HG02623 (cell line): ENCODE data around the gene ST6GALNAC4.
"Not testable (repeated sequence)": the region's sequence is repeated elsewhere in the genome, so short reads cannot be mapped to it uniquely, and the experiment has no call there.

Source experiments
- ATAC-seq: cut with Tn5 transposase; IDR thresholded peaks from one replicate; pipeline ENCODE4 v1.9.1; 2021; ENCODE audit warnings: moderate library complexity; ENCODE audit not compliant: unreplicated experiment

Gene ST6GALNAC4

DNA sequence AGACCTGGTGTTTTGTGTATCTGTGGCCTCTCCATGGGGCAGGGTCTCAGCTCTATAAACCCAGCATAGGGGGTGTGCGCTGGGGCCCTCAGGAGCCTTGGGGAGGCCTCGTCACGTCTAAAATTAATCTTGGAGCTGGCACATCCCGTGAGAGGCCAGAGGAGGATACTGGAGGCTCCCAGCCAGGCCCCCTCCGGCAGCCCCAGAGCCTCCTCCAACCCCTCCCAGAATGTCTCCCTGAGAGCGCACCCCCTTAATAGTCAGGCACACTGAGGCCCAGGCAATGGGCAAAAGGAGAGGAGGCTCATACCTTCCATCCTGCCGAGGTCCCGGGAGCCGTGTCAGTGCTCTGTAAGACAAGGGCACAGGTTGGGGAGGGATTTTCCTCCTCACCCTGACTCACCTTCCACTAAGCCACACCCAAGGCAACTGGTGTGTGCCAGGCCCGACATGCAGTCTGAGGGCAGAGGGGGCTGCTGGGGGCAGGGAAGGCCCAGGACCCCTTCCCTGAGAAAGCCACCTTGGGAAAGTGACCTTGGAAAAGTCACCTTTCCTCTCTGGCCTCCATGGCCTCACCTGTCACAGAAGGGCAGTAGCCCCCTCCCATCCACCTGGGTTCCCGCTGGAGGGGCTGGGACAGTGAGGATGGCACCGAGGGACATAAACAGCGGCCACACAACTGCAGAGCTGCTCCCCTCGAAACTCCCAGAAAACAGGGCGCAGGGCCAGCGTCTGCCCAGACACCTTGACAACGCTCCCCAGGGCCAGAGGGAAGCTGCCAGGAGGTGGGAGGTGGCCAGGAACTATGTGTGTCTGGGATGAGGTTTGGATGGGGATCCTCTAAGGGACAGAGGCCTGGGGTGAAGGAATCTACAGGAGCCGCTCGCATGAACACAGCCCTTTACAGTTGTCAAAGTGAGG lies 42.3 kb downstream of the ST6GALNAC4 start:
- ATAC-seq = no peak

DNA sequence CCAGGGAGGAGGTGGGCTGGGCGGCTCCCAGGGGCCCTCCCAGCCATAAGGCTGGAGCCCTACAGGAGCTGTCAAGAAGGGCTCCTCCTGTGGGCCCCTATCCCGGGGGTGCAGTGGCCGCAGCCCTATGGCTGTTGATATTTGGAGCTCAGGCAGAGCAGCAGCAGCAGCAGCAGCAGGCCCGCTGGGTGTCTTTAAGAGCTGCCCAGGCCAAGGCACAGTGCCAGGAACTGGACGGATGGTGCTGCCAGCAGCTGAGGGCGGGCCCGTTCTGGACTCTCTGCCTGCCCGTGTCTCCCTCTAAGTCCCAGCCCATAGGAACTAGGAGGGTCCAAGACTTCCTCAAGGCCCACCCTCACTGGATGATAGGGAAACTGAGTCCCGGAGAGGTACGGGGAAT lies 43.0 kb downstream of the ST6GALNAC4 start:
- no peak for ATAC-seq

GRCh38 chr9:127873223-127873691 lies 43.6 kb downstream of the ST6GALNAC4 start:
- no peak for ATAC-seq

- ATAC-seq = no peak
These were observed 44.2 kb downstream of the ST6GALNAC4 start for GRCh38 chr9:127872369-127873222.

DNA sequence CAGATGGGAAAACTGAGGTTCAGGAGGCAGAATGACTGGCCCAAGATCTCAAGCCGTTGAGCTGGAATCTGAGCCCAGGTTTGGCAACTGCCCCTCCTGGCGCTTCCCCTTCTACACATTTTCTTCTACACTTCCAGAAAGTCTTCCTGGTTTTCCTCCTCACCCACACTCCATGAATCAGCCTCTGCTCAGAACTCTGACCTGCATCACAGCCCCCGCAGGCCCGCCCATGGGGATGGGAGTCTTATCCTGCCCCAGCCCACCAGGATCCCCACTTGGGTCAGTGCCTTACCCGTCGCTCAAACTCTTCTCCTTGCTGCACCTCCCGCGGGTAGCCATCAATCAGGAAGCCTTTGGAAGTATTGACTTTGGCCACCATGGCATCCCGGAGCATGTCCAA lies 45.3 kb downstream of the ST6GALNAC4 start:
- no peak for ATAC-seq

DNA sequence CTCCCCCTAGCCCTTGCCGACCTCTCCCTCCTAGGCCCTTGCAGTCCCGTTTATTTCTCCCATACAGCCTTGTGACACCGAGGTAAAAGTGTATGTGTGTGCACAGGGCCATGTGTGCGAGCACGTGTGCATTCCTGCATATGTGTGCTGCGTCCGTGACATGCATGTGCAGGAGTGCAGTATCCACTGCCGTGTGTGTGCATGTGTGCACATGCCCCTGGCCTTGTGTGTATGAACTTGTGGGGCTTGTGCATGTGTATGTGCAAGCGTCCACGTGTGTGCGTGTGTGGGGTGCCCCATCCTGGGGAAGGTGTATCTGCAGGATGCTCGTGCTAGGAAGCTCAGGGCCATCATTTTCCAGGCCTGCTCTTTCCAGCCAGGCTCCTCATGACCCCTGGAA lies 46.0 kb downstream of the ST6GALNAC4 start:
- no peak for ATAC-seq

DNA sequence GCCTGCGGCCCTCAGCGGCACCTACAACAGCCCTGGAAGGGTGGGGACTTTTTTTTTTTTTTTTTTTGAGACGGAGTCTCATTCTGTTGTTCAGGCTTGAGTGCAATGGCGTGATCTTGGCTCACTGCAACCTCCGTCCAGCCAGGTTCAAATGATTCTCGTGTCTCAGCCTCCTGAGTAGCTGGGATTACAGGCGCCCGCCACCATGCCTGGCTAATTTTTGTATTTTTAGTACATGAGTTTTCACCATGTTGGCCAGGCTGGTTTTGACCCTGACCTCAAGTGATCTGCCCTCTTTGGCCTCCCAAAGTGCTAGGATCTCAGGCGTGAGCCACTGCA lies 46.7 kb downstream of the ST6GALNAC4 start:
- not testable (repeated sequence) for ATAC-seq

GRCh38 chr9:127869310-127870152 lies 47.3 kb downstream of the ST6GALNAC4 start:
- peak; percentile 57 for ATAC-seq

- no peak for ATAC-seq
These were observed 48.5 kb downstream of the ST6GALNAC4 start for GRCh38 chr9:127868278-127868902.

DNA sequence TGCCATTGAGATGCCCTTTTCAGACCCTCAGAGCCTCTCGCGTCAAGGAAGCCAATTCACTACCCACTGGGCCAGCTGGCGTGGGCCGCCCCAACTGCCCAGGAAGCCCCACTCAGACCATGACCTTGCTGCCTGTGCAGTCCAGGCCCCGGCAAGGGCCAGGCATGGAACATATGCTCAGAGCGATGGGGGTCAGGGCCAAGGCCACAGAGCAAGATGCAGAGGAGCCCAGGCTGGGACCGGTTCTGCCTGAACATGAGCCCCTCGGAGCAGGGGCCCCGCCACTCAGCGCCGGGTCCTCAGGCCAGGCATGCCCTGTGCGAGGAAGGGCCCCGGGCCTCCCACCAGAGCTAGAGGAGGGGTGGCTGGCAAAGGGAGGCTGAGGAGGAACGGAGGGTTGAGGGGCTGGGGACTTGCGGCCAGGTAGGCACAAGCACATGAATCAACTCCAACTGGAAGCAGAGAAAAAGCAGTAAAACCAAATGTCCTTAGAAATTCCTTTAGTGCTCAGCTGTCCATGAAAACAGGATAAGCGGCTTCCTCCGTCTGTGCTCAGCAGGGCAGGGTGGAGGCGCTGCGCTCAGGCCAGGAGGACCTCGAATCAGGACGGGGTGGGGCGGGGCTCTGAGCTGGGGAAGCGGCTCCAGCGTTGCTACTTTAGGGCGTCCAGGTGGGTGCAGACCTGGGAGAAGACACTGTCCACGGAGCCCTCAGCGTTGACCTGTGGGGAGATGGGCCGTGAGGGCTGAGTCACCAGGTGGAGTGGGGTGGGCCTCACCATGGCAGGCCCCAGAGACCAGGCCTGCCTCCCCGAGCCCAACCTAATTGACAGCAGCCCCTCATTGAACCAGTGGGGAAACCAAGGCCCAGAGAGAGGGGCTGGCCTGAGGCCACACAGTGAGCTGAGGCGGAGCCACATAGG lies 49.2 kb downstream of the ST6GALNAC4 start:
- no peak for ATAC-seq

DNA sequence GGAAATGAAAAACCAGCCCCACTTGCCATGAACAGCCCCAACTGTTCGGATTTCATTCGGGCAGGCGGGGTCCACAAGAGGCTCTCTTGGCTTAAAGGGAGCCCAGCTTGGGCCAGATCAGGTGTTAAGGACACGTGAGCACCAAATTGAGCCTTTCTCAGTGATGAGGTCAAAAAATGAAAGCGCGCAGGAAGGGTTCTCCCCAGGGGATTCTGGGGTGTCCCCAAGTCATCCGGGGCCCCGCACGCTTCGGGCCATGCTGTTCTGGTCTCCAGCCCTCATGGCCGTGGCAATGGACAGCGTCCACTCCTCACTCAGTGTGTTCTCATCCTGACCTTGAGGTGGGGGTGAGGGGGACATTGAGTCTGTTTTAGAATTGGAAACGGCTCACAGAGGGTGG lies 50.3 kb downstream of the ST6GALNAC4 start:
- no peak for ATAC-seq

GRCh38 chr9:127865645-127866464 lies 51.0 kb downstream of the ST6GALNAC4 start:
- ATAC-seq = no peak

GRCh38 chr9:127863191-127863621 lies 53.6 kb downstream of the ST6GALNAC4 start:
- no peak for ATAC-seq

DNA sequence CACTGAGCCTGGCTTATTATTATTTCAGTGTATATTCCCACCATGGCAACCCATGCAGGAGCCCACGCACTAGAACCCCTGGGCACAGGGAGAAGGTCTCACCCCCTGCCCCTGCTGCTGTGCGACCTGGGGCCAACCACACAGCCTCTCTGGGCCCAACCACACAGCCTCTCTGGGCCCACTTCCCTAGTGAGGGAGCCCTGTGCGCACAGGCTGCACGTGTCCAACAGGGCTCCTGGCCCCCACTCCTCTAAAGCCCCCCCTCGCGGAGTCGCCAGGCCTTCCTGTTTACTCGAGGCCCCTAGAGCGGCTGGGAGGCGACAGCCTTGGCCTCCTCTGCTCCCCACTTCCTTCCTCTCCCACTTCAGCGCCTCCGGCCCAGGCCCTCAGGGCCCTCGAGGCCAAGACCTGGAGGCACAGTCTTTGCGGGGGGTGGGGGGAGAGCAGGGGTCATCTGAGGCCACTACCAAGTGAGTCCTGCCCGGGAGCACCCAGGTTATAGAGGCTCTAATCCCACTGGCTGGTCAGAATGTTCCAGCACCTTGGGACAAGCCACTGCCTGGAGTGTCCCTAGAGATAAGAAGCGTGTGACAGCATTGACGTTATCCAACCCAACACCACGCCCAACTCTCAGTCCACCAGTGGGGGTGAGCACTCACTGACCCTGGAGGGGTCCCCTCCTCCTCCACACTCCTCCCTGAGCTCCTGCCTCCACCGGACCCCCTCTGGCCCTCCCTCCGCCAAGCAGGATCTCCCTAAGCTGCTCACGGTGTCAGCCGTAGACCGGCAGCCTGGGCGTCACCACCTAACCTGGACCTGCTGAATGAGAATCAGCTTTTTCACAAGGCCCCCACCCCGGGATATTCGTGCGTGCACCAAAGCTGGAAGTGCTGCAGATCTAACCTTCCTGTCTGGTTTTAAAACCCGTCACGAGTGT lies 54.5 kb downstream of the ST6GALNAC4 start:
- ATAC-seq = no peak

- no peak for ATAC-seq
These were observed 56.1 kb downstream of the ST6GALNAC4 start for GRCh38 chr9:127860779-127861178.

DNA sequence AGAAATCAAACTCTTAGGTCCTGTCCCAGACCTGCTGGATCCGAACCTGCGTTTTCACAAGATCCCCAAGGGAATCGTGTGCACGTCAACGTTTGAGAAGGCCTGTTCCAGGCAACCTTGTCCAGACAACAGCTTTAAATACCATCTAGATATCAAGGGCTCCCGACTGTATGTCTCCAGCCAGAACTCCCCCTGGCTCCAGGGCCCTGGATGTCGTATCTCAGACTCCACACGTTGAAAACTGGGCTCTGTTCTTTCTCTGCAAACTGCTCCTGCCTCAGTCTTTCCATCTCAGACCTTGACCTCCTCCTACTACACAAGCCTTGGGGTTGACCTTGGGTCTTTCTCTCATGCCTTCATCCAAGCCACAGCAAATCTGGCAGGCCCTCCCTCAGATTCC lies 56.6 kb downstream of the ST6GALNAC4 start:
- no peak for ATAC-seq

GRCh38 chr9:127858041-127858512 lies 58.8 kb downstream of the ST6GALNAC4 start:
- ATAC-seq = no peak
